Transverse colon (tissue), 4 donors: ENCODE measurements around the gene SFXN2.

Source experiments
- CTCF ChIP-seq, 5 experiments: fragments of 200-600 bp in 3 of 5; fragments of 450-650 bp in 2 of 5; sonication (generic) in 3 of 5; IDR thresholded peaks; 1 replicate in 2 of 5; 2 replicates in 3 of 5; pipeline ENCODE4 v1.5.1; 2016 to 2017; ENCODE audit warnings: antibody characterized with exemption in 5 of 5, inconsistent platforms in 3 of 5, mild to moderate bottlenecking in 2 of 5, moderate library complexity in 1 of 5
- EP300 ChIP-seq: sonication (generic); formaldehyde crosslinking; IDR thresholded peaks from one replicate; pipeline ENCODE4 v1.6.1; 2017; ENCODE audit warnings: antibody characterized with exemption, low read depth
- POLR2AphosphoS5 ChIP-seq, 3 donors: sonication (generic); formaldehyde crosslinking; IDR thresholded peaks; one replicate each; pipeline ENCODE4 v1.6.1; 2016; ENCODE audit warnings: antibody characterized with exemption in 3 of 3

GRCh38 chr10:102775201-102775934, 60.9 kb downstream of the SFXN2 start:
- TF ChIP-seq CTCF (IDR thresholded peaks at IDR 0.05), result no peak
- peak in 2 of 3 donors; percentile 10 to 38 for TF ChIP-seq POLR2AphosphoS5 (IDR thresholded peaks at IDR 0.05)
- no peak for TF ChIP-seq EP300
